NOMO-1 treated with dmso at 0.1 percent for 144 hours (cell line): Measurements from ENCODE around the gene SNAI1.
"Not testable (repeated sequence)": the region's sequence is repeated elsewhere in the genome, so short reads cannot be mapped to it uniquely, and the experiment has no call there.

Experiments used
- DNase-seq: peaks from one replicate; lab custom pipeline; 2025; ENCODE audit not compliant: unreplicated experiment; lab: John Stamatoyannopoulos, UW

Gene SNAI1

GRCh38 chr20:50011597-50011996 is 28.8 kb downstream of the SNAI1 start:
- not testable (repeated sequence) for DNase-seq

GRCh38 chr20:50012282-50013263 is 29.8 kb downstream of the SNAI1 start:
- no peak for DNase-seq

- DNase-seq, result no peak
Observed at GRCh38 chr20:50013976-50014375, 31.2 kb downstream of the SNAI1 start.

- no peak for DNase-seq
Observed at GRCh38 chr20:50014570-50015562, 32.1 kb downstream of the SNAI1 start.

GRCh38 chr20:50015636-50015992 is 32.8 kb downstream of the SNAI1 start:
- DNase-seq, result no peak

GRCh38 chr20:50015993-50016770 is 33.4 kb downstream of the SNAI1 start:
- DNase-seq, result no peak

GRCh38 chr20:50017160-50017559 is 34.4 kb downstream of the SNAI1 start:
- DNase-seq, result no peak

- no peak for DNase-seq
Observed at GRCh38 chr20:50017576-50018248, 34.9 kb downstream of the SNAI1 start.

GRCh38 chr20:50019466-50020256 is 36.9 kb downstream of the SNAI1 start:
- DNase-seq, result no peak

- DNase-seq, result no peak
Observed at GRCh38 chr20:50020288-50020687, 37.5 kb downstream of the SNAI1 start.

GRCh38 chr20:50022676-50023075 is 39.9 kb downstream of the SNAI1 start:
- DNase-seq, result no peak

GRCh38 chr20:50023116-50023805 is 40.5 kb downstream of the SNAI1 start:
- DNase-seq, result no peak

- no peak for DNase-seq
Observed at GRCh38 chr20:50026746-50027575, 44.2 kb downstream of the SNAI1 start.

GRCh38 chr20:50027611-50028105 is 44.9 kb downstream of the SNAI1 start:
- DNase-seq, result no peak

- DNase-seq, result no peak
Observed at GRCh38 chr20:50029083-50029696, 46.4 kb downstream of the SNAI1 start.

- DNase-seq, result no peak
Observed at GRCh38 chr20:50029697-50030461, 47.1 kb downstream of the SNAI1 start.
